ENCODE data around the gene SIRT4.

SIRT4 gene

DNA sequence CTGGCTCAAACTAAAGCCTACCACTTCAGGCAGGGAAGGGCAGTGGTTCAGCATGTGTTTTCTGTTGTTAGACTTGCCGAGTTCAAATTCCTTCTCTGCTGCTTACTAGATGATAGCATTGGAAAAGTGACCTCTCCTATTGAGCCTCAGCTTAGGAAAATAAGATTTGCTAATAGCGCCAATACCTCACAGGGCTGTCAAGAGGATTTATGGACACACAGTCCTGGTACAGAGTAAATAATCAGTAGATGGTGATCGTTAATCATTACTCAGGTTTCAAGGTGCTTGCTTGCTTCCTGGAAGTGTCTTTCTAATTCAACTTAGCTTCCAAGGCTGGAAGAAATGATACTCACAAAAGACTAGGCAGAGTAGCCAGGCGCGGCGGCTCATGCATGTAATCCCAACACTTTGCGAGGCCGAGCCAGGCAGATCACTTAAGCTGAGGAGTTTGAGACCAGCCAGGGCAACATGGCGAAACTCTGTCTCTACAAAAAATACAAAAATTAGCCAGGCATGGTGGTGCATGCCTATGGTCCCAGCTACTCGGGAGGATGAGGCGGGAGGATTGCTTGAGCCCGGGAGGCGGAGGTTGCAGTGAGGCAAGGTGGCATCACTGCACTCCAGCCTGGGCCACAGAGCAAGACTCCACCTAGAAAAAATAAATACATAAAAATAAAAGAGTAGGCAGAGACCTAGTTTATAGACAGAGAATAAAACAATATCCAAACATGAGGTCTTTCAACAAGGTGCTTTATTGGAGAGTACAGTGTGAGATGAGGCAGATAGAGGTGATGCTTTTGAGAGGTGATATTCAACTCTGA is 19.5 kb downstream of the SIRT4 start:
- TF ChIP-seq, protein P1, sequence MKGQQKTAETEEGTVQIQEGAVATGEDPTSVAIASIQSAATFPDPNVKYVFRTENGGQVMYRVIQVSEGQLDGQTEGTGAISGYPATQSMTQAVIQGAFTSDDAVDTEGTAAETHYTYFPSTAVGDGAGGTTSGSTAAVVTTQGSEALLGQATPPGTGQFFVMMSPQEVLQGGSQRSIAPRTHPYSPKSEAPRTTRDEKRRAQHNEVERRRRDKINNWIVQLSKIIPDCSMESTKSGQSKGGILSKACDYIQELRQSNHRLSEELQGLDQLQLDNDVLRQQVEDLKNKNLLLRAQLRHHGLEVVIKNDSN (IDR thresholded peaks at IDR 0.05): no peak
- TF ChIP-seq TCF12 (IDR thresholded peaks at IDR 0.05; ENCODE audit: low read depth): no peak
- no peak for TF ChIP-seq TEAD4 (IDR thresholded peaks at IDR 0.05)
- TF ChIP-seq CREB1 (IDR thresholded peaks at IDR 0.05; ENCODE audit: low read depth): no peak
- no peak for TF ChIP-seq FOXM1 (IDR thresholded peaks at IDR 0.05; ENCODE audit: borderline replicate concordance, low read depth)
- TF ChIP-seq NFIC (IDR thresholded peaks at IDR 0.05): no peak
- TF ChIP-seq EGR1 (IDR thresholded peaks at IDR 0.05): no peak
- no peak for TF ChIP-seq EP300 (IDR thresholded peaks at IDR 0.05; ENCODE audit: borderline replicate concordance)
- no peak for TF ChIP-seq ZBTB7A (IDR thresholded peaks at IDR 0.05; ENCODE audit: low read depth)
- TF ChIP-seq, protein P2, sequence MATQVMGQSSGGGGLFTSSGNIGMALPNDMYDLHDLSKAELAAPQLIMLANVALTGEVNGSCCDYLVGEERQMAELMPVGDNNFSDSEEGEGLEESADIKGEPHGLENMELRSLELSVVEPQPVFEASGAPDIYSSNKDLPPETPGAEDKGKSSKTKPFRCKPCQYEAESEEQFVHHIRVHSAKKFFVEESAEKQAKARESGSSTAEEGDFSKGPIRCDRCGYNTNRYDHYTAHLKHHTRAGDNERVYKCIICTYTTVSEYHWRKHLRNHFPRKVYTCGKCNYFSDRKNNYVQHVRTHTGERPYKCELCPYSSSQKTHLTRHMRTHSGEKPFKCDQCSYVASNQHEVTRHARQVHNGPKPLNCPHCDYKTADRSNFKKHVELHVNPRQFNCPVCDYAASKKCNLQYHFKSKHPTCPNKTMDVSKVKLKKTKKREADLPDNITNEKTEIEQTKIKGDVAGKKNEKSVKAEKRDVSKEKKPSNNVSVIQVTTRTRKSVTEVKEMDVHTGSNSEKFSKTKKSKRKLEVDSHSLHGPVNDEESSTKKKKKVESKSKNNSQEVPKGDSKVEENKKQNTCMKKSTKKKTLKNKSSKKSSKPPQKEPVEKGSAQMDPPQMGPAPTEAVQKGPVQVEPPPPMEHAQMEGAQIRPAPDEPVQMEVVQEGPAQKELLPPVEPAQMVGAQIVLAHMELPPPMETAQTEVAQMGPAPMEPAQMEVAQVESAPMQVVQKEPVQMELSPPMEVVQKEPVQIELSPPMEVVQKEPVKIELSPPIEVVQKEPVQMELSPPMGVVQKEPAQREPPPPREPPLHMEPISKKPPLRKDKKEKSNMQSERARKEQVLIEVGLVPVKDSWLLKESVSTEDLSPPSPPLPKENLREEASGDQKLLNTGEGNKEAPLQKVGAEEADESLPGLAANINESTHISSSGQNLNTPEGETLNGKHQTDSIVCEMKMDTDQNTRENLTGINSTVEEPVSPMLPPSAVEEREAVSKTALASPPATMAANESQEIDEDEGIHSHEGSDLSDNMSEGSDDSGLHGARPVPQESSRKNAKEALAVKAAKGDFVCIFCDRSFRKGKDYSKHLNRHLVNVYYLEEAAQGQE (IDR thresholded peaks at IDR 0.05; ENCODE audit: low read depth): no peak
- no peak for TF ChIP-seq CEBPB (IDR thresholded peaks at IDR 0.05)
- TF ChIP-seq, protein P3, sequence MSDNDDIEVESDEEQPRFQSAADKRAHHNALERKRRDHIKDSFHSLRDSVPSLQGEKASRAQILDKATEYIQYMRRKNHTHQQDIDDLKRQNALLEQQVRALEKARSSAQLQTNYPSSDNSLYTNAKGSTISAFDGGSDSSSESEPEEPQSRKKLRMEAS (IDR thresholded peaks at IDR 0.05): no peak
- no peak for TF ChIP-seq TAF1 (IDR thresholded peaks at IDR 0.05; ENCODE audit: low read depth)
- no peak for TF ChIP-seq YY1 (IDR thresholded peaks at IDR 0.05; ENCODE audit: low read depth)
- no peak for TF ChIP-seq RAD21 (IDR thresholded peaks at IDR 0.05; ENCODE audit: low read depth)

DNA sequence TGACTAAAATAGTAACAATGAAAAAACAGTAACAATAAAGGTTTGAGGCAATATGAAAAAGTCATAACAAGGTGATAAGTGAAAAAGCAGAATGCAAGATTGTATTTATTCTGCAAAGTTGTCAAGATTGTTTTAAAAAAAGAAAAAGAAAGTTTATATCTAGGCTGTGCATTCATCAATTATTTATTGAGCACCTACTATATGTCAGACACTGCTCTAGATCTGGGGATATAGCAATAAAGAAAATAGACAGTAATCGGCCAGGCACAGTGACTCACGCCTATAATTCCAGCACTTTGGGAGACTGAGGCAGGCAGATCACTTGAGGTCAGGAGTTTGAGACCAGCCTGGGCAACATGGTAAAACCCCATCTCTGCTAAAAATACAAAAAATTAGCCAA is 21.7 kb downstream of the SIRT4 start:
- TF ChIP-seq EGR1 (IDR thresholded peaks at IDR 0.05): no peak
- TF ChIP-seq TAF1 (IDR thresholded peaks at IDR 0.05; ENCODE audit: low read depth): no peak
- TF ChIP-seq CREB1 (IDR thresholded peaks at IDR 0.05; ENCODE audit: low read depth): no peak
- TF ChIP-seq FOXM1 (IDR thresholded peaks at IDR 0.05; ENCODE audit: borderline replicate concordance, low read depth): no peak
- TF ChIP-seq, protein P3 (IDR thresholded peaks at IDR 0.05): no peak
- TF ChIP-seq TEAD4 (IDR thresholded peaks at IDR 0.05): no peak
- no peak for TF ChIP-seq EP300 (IDR thresholded peaks at IDR 0.05; ENCODE audit: borderline replicate concordance)
- TF ChIP-seq TCF12 (IDR thresholded peaks at IDR 0.05; ENCODE audit: low read depth): no peak
- TF ChIP-seq YY1 (IDR thresholded peaks at IDR 0.05; ENCODE audit: low read depth): no peak

DNA sequence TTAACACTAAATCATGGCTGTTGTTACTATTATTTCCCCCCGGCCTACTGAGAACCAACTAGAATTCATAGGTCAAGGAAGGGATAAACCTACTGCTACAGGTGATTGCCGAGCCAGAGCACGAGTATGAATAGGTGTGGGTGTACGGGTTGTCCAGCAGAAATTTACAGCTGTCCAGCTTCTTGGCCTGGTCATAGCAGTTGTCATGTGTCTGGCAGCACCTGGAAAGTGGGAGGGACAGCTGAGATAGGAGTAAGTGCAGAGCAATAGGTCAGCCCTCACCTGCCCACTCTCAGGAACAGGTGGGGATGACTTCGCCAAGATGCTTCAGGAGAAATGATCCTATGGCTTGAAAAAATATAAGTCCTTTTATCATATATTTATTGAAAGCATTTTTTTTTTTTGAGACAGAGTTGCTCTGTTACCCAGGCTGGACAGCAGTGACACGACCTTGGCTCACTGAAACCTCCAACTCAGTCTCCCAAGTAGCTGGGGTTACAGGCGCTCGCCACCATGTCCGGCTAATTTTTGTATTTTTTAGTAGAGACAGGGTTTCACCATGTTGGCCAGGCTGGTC is 22.8 kb downstream of the SIRT4 start:
- TF ChIP-seq FOXM1 (IDR thresholded peaks at IDR 0.05; ENCODE audit: borderline replicate concordance, low read depth) (no peak), YY1 (IDR thresholded peaks at IDR 0.05; ENCODE audit: low read depth) (no peak), NFIC (IDR thresholded peaks at IDR 0.05) (no peak), ZBTB7A (IDR thresholded peaks at IDR 0.05; ENCODE audit: low read depth) (no peak), EGR1 (IDR thresholded peaks at IDR 0.05) (no peak), EP300 (IDR thresholded peaks at IDR 0.05; ENCODE audit: borderline replicate concordance) (no peak), TEAD4 (IDR thresholded peaks at IDR 0.05) (no peak), CREB1 (IDR thresholded peaks at IDR 0.05; ENCODE audit: low read depth) (no peak), CEBPB (IDR thresholded peaks at IDR 0.05) (no peak), RAD21 (IDR thresholded peaks at IDR 0.05; ENCODE audit: low read depth) (no peak), TCF12 (IDR thresholded peaks at IDR 0.05; ENCODE audit: low read depth) (no peak), TAF1 (IDR thresholded peaks at IDR 0.05; ENCODE audit: low read depth) (no peak)
- TF ChIP-seq, protein P1 (IDR thresholded peaks at IDR 0.05): no peak
- TF ChIP-seq, protein P3 (IDR thresholded peaks at IDR 0.05): no peak
- TF ChIP-seq, protein P2 (IDR thresholded peaks at IDR 0.05; ENCODE audit: low read depth): no peak

DNA sequence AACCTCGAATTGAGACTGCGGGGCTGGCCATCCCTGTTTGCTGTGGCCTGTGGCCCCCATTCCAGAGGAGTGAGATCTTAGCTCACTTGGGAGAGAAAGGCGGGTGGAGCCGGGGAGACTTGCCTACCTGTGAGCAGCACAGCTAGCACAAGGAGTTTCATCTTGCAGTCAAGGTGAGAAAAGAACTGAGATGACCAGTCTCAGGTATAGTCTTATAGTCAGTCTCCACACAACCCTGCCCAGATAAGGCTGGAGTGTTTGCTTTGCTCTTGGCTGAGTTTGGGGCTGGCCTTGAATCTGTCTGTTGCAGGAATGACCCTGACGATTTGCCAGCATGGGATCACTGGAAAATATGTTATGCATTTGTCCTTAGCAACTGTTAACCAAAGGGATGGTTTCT is 25.5 kb downstream of the SIRT4 start, which contains the start of gene PLA2G1B:
Gene PLA2G1B (minus strand): TSS at position 187 of the 400 bp plus-strand sequence. CDS start 26 bp downstream, at position 161.
- TF ChIP-seq YY1 (IDR thresholded peaks at IDR 0.05; ENCODE audit: low read depth) (no peak), TCF12 (IDR thresholded peaks at IDR 0.05; ENCODE audit: low read depth) (no peak), RAD21 (IDR thresholded peaks at IDR 0.05; ENCODE audit: low read depth) (no peak), CREB1 (IDR thresholded peaks at IDR 0.05; ENCODE audit: low read depth) (no peak), EP300 (IDR thresholded peaks at IDR 0.05; ENCODE audit: borderline replicate concordance) (no peak), ZBTB7A (IDR thresholded peaks at IDR 0.05; ENCODE audit: low read depth) (no peak), TAF1 (IDR thresholded peaks at IDR 0.05; ENCODE audit: low read depth) (no peak), FOXM1 (IDR thresholded peaks at IDR 0.05; ENCODE audit: borderline replicate concordance, low read depth) (no peak), EGR1 (IDR thresholded peaks at IDR 0.05) (no peak), NFIC (IDR thresholded peaks at IDR 0.05) (no peak), TEAD4 (IDR thresholded peaks at IDR 0.05) (no peak), CEBPB (IDR thresholded peaks at IDR 0.05) (no peak)
- TF ChIP-seq, protein P1 (IDR thresholded peaks at IDR 0.05): no peak
- TF ChIP-seq, protein P3 (IDR thresholded peaks at IDR 0.05): no peak
- TF ChIP-seq, protein P2 (IDR thresholded peaks at IDR 0.05; ENCODE audit: low read depth): no peak

All from Ishikawa (cell line).